Measurements from ENCODE around the gene HJURP.

The HJURP gene

GRCh38 chr2:233801357-233802131, 52.8 kb downstream of the HJURP start:
- 95 to 100% methylated on average over 2 of the region's 9 CpGs for WGBS, 2 experiments (ENCODE audit: insufficient coverage in 2 of 2)
- H3K27ac ChIP-seq (ENCODE audit: low read depth, low read length, severe bottlenecking), result no peak overlapping the region
- H3K9me3 ChIP-seq (ENCODE audit: control insufficient read depth, low read length), result no peaks in the 10 kb centered on the region
- no peaks in the 10 kb centered on the region for H3K36me3 ChIP-seq (ENCODE audit: control insufficient read depth, insufficient read depth, low read length)
- H3K4me1 ChIP-seq (ENCODE audit: control insufficient read depth, insufficient read depth, low read length, poor library complexity, severe bottlenecking), result no peaks in the 10 kb centered on the region
- H3K4me3 ChIP-seq (ENCODE audit: extremely low read depth, insufficient read depth, low read length, poor library complexity, severe bottlenecking), result no peak overlapping the region

GRCh38 chr2:233800208-233800607, 54.1 kb downstream of the HJURP start:
- no peaks in the 10 kb centered on the region for H3K4me1 ChIP-seq (ENCODE audit: control insufficient read depth, insufficient read depth, low read length, poor library complexity, severe bottlenecking)
- H3K9me3 ChIP-seq (ENCODE audit: control insufficient read depth, low read length), result no peaks in the 10 kb centered on the region
- no peak overlapping the region for H3K4me3 ChIP-seq (ENCODE audit: extremely low read depth, insufficient read depth, low read length, poor library complexity, severe bottlenecking)
- H3K27ac ChIP-seq (ENCODE audit: low read depth, low read length, severe bottlenecking), result no peak overlapping the region
- WGBS, 2 experiments (ENCODE audit: insufficient coverage in 2 of 2), result 86 to 89% methylated on average over 5 to 7 of the region's 7 CpGs
- H3K36me3 ChIP-seq (ENCODE audit: control insufficient read depth, insufficient read depth, low read length), result no peaks in the 10 kb centered on the region

GRCh38 chr2:233799716-233800115, 54.6 kb downstream of the HJURP start:
- Histone ChIP-seq H3K4me1 (ENCODE audit: control insufficient read depth, insufficient read depth, low read length, poor library complexity, severe bottlenecking) (no peaks in the 10 kb centered on the region), H3K9me3 (ENCODE audit: control insufficient read depth, low read length) (no peaks in the 10 kb centered on the region), H3K27ac (ENCODE audit: low read depth, low read length, severe bottlenecking) (no peak overlapping the region), H3K4me3 (ENCODE audit: extremely low read depth, insufficient read depth, low read length, poor library complexity, severe bottlenecking) (no peak overlapping the region), H3K36me3 (ENCODE audit: control insufficient read depth, insufficient read depth, low read length) (no peaks in the 10 kb centered on the region)
- WGBS, 2 experiments (ENCODE audit: insufficient coverage in 2 of 2), result 71 to 75% methylated on average over 4 to 5 of the region's 5 CpGs

- 42 to 60% methylated on average over 2 to 3 of the region's 7 CpGs for WGBS, 2 experiments (ENCODE audit: insufficient coverage in 2 of 2)
- Histone ChIP-seq H3K27ac (ENCODE audit: low read depth, low read length, severe bottlenecking) (no peak overlapping the region), H3K4me3 (ENCODE audit: extremely low read depth, insufficient read depth, low read length, poor library complexity, severe bottlenecking) (no peak overlapping the region), H3K9me3 (ENCODE audit: control insufficient read depth, low read length) (no peaks in the 10 kb centered on the region), H3K4me1 (ENCODE audit: control insufficient read depth, insufficient read depth, low read length, poor library complexity, severe bottlenecking) (no peaks in the 10 kb centered on the region), H3K36me3 (ENCODE audit: control insufficient read depth, insufficient read depth, low read length) (no peaks in the 10 kb centered on the region)
Observed at GRCh38 chr2:233799087-233799665, 55.2 kb downstream of the HJURP start.

- Histone ChIP-seq H3K9me3 (ENCODE audit: control insufficient read depth, low read length) (no peaks in the 10 kb centered on the region), H3K36me3 (ENCODE audit: control insufficient read depth, insufficient read depth, low read length) (no peaks in the 10 kb centered on the region), H3K27ac (ENCODE audit: low read depth, low read length, severe bottlenecking) (no peak overlapping the region), H3K4me3 (ENCODE audit: extremely low read depth, insufficient read depth, low read length, poor library complexity, severe bottlenecking) (no peak overlapping the region), H3K4me1 (ENCODE audit: control insufficient read depth, insufficient read depth, low read length, poor library complexity, severe bottlenecking) (no peaks in the 10 kb centered on the region)
- 76 to 91% methylated on average over 14 of the region's 14 CpGs for WGBS, 2 experiments (ENCODE audit: insufficient coverage in 2 of 2)
Observed at GRCh38 chr2:233798335-233799086, 55.8 kb downstream of the HJURP start.

GRCh38 chr2:233796254-233796653, 58.1 kb downstream of the HJURP start:
- no peaks in the 10 kb centered on the region for H3K4me1 ChIP-seq (ENCODE audit: control insufficient read depth, insufficient read depth, low read length, poor library complexity, severe bottlenecking)
- no peaks in the 10 kb centered on the region for H3K9me3 ChIP-seq (ENCODE audit: control insufficient read depth, low read length)
- WGBS, 2 experiments (ENCODE audit: insufficient coverage in 2 of 2), result 90 to 100% methylated on average over 4 to 5 of the region's 9 CpGs
- H3K27ac ChIP-seq (ENCODE audit: low read depth, low read length, severe bottlenecking), result no peak overlapping the region
- H3K4me3 ChIP-seq (ENCODE audit: extremely low read depth, insufficient read depth, low read length, poor library complexity, severe bottlenecking), result no peak overlapping the region
- H3K36me3 ChIP-seq (ENCODE audit: control insufficient read depth, insufficient read depth, low read length), result no peaks in the 10 kb centered on the region

GRCh38 chr2:233795735-233796171, 58.6 kb downstream of the HJURP start:
- H3K36me3 ChIP-seq (ENCODE audit: control insufficient read depth, insufficient read depth, low read length), result no peaks in the 10 kb centered on the region
- H3K27ac ChIP-seq (ENCODE audit: low read depth, low read length, severe bottlenecking), result no peak overlapping the region
- no peaks in the 10 kb centered on the region for H3K4me1 ChIP-seq (ENCODE audit: control insufficient read depth, insufficient read depth, low read length, poor library complexity, severe bottlenecking)
- 91 to 96% methylated on average over 13 of the region's 13 CpGs for WGBS, 2 experiments (ENCODE audit: insufficient coverage in 2 of 2)
- H3K4me3 ChIP-seq (ENCODE audit: extremely low read depth, insufficient read depth, low read length, poor library complexity, severe bottlenecking), result no peak overlapping the region
- no peaks in the 10 kb centered on the region for H3K9me3 ChIP-seq (ENCODE audit: control insufficient read depth, low read length)

- H3K4me1 ChIP-seq (ENCODE audit: control insufficient read depth, insufficient read depth, low read length, poor library complexity, severe bottlenecking), result no peaks in the 10 kb centered on the region
- no peak overlapping the region for H3K4me3 ChIP-seq (ENCODE audit: extremely low read depth, insufficient read depth, low read length, poor library complexity, severe bottlenecking)
- WGBS, 2 experiments (ENCODE audit: insufficient coverage in 2 of 2), result 90% methylated on average over 13 to 16 of the region's 17 CpGs
- H3K36me3 ChIP-seq (ENCODE audit: control insufficient read depth, insufficient read depth, low read length), result no peaks in the 10 kb centered on the region
- H3K27ac ChIP-seq (ENCODE audit: low read depth, low read length, severe bottlenecking), result no peak overlapping the region
- no peaks in the 10 kb centered on the region for H3K9me3 ChIP-seq (ENCODE audit: control insufficient read depth, low read length)
Observed at GRCh38 chr2:233794128-233794658, 60.1 kb downstream of the HJURP start.

GRCh38 chr2:233793465-233794127, 60.7 kb downstream of the HJURP start:
- no peaks in the 10 kb centered on the region for H3K9me3 ChIP-seq (ENCODE audit: control insufficient read depth, low read length)
- H3K4me1 ChIP-seq (ENCODE audit: control insufficient read depth, insufficient read depth, low read length, poor library complexity, severe bottlenecking), result no peaks in the 10 kb centered on the region
- no peak overlapping the region for H3K27ac ChIP-seq (ENCODE audit: low read depth, low read length, severe bottlenecking)
- no peaks in the 10 kb centered on the region for H3K36me3 ChIP-seq (ENCODE audit: control insufficient read depth, insufficient read depth, low read length)
- no peak overlapping the region for H3K4me3 ChIP-seq (ENCODE audit: extremely low read depth, insufficient read depth, low read length, poor library complexity, severe bottlenecking)
- 90 to 93% methylated on average over 14 to 16 of the region's 18 CpGs for WGBS, 2 experiments (ENCODE audit: insufficient coverage in 2 of 2)

GRCh38 chr2:233792720-233793119, 61.6 kb downstream of the HJURP start:
- Histone ChIP-seq H3K4me1 (ENCODE audit: control insufficient read depth, insufficient read depth, low read length, poor library complexity, severe bottlenecking) (no peaks in the 10 kb centered on the region), H3K4me3 (ENCODE audit: extremely low read depth, insufficient read depth, low read length, poor library complexity, severe bottlenecking) (no peak overlapping the region), H3K9me3 (ENCODE audit: control insufficient read depth, low read length) (no peaks in the 10 kb centered on the region), H3K36me3 (ENCODE audit: control insufficient read depth, insufficient read depth, low read length) (no peaks in the 10 kb centered on the region), H3K27ac (ENCODE audit: low read depth, low read length, severe bottlenecking) (no peak overlapping the region)
- 87 to 99% methylated on average over 7 of the region's 7 CpGs for WGBS, 2 experiments (ENCODE audit: insufficient coverage in 2 of 2)

All from mesodermal cell (in vitro differentiated cells).